MM.1S (cell line): ENCODE data around the gene DCD.
"Not testable (repeated sequence)": the region's sequence is repeated elsewhere in the genome, so short reads cannot be mapped to it uniquely, and the experiment has no call there.

Source experiments
- DNase-seq: peaks from one replicate; pipeline ENCODE4 v3.0.0-alpha.2; 2015
- H2AFZ ChIP-seq: fragments of 300-600 bp; sonication (generic); 2 replicates; pipeline ENCODE4 v1.6.0; 2016; ENCODE audit warnings: antibody characterized with exemption, low read length
- H3F3A ChIP-seq: fragments of 300-600 bp; sonication (generic); 2 replicates; pipeline ENCODE4 v1.6.1; 2016; ENCODE audit warnings: mild to moderate bottlenecking, antibody characterized with exemption, low read length, moderate library complexity, mixed read lengths; ENCODE audit not compliant: insufficient read depth
- H3K27ac ChIP-seq: fragments of 300-600 bp; sonication (generic); 2 replicates; pipeline ENCODE4 v1.5.1; 2016; ENCODE audit warnings: mild to moderate bottlenecking, low read length
- H3K27me3 ChIP-seq: fragments of 300-600 bp; sonication (generic); replicated peaks from 2 replicates; pipeline ENCODE4 v1.6.0; 2016; ENCODE audit warnings: low read length; ENCODE audit not compliant: insufficient read depth
- H3K36me3 ChIP-seq: fragments of 300-600 bp; sonication (generic); replicated peaks from 2 replicates; pipeline ENCODE4 v1.6.1; 2016; ENCODE audit warnings: mild to moderate bottlenecking, low read length, mixed read lengths; ENCODE audit not compliant: insufficient read depth
- H3K4me1 ChIP-seq: fragments of 300-600 bp; sonication (generic); 2 replicates; pipeline ENCODE4 v1.6.1; 2016; ENCODE audit warnings: low read length, mixed read lengths
- H3K4me2 ChIP-seq: fragments of 300-600 bp; sonication (generic); 2 replicates; pipeline ENCODE4 v1.6.0; 2016; ENCODE audit warnings: low read depth, low read length
- H3K4me3 ChIP-seq: fragments of 300-600 bp; sonication (generic); 2 replicates; pipeline ENCODE4 v1.5.1; 2016; ENCODE audit warnings: low read length, mixed read lengths
- H3K79me2 ChIP-seq: fragments of 300-600 bp; sonication (generic); 2 replicates; pipeline ENCODE4 v1.6.1; 2016; ENCODE audit warnings: mixed run types, low read length, mixed read lengths
- H3K9ac ChIP-seq: fragments of 300-600 bp; sonication (generic); 2 replicates; pipeline ENCODE4 v1.6.1; 2016; ENCODE audit warnings: low read length, mixed read lengths
- H3K9me2 ChIP-seq: fragments of 300-600 bp; sonication (generic); replicated peaks from 2 replicates; pipeline ENCODE4 v1.6.1; 2016; ENCODE audit warnings: mild to moderate bottlenecking, low read length, mixed read lengths; ENCODE audit not compliant: insufficient read depth
- H3K9me3 ChIP-seq: fragments of 300-600 bp; sonication (generic); replicated peaks from 2 replicates; pipeline ENCODE4 v1.6.1; 2016; ENCODE audit warnings: mild to moderate bottlenecking, low read length, mixed read lengths; ENCODE audit not compliant: insufficient read depth
- H4K20me1 ChIP-seq: fragments of 300-600 bp; sonication (generic); 2 replicates; pipeline ENCODE4 v1.6.1; 2016; ENCODE audit warnings: mild to moderate bottlenecking, low read length, moderate library complexity, mixed read lengths; ENCODE audit not compliant: insufficient read depth
- EZH2 ChIP-seq: fragments of 300-600 bp; sonication (generic); optimal IDR thresholded peaks from 2 replicates; pipeline ENCODE3; 2017; ENCODE audit warnings: low read depth, mild to moderate bottlenecking, antibody characterized with exemption, low read length, mixed read lengths
- EZH2phosphoT487 ChIP-seq: fragments of 300-600 bp; sonication (generic); IDR thresholded peaks from 2 replicates; pipeline ENCODE4 v1.6.1; 2018; ENCODE audit warnings: antibody characterized with exemption, low read length
- TF ChIP-seq, protein P1 (sequence below): fragments of 300-600 bp; sonication (generic); IDR thresholded peaks from 2 replicates; pipeline ENCODE4 v1.5.1; 2016; ENCODE audit warnings: antibody characterized with exemption, low read length, mixed read lengths

The DCD gene

GRCh38 chr12:54678131-54678530, 30.0 kb upstream of the DCD start:
- TF ChIP-seq, protein P1, sequence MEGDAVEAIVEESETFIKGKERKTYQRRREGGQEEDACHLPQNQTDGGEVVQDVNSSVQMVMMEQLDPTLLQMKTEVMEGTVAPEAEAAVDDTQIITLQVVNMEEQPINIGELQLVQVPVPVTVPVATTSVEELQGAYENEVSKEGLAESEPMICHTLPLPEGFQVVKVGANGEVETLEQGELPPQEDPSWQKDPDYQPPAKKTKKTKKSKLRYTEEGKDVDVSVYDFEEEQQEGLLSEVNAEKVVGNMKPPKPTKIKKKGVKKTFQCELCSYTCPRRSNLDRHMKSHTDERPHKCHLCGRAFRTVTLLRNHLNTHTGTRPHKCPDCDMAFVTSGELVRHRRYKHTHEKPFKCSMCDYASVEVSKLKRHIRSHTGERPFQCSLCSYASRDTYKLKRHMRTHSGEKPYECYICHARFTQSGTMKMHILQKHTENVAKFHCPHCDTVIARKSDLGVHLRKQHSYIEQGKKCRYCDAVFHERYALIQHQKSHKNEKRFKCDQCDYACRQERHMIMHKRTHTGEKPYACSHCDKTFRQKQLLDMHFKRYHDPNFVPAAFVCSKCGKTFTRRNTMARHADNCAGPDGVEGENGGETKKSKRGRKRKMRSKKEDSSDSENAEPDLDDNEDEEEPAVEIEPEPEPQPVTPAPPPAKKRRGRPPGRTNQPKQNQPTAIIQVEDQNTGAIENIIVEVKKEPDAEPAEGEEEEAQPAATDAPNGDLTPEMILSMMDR = no peak
- TF ChIP-seq EZH2phosphoT487 (no peak), EZH2 (no peak)
- Histone ChIP-seq H3K4me1 (peaks cover 12% of the 10 kb centered on the region), H4K20me1 (no peaks in the 10 kb centered on the region), H3K9me2 (no peaks in the 10 kb centered on the region), H3K9ac (no peak overlapping the region), H3K4me2 (no peak overlapping the region), H3K9me3 (no peaks in the 10 kb centered on the region), H3K36me3 (no peaks in the 10 kb centered on the region), H2AFZ (no peak overlapping the region), H3K4me3 (no peak overlapping the region), H3K27ac (no peak overlapping the region), H3K79me2 (no peaks in the 10 kb centered on the region), H3K27me3 (no peaks in the 10 kb centered on the region), H3F3A (no peaks in the 10 kb centered on the region)
- no peak for DNase-seq

DNA sequence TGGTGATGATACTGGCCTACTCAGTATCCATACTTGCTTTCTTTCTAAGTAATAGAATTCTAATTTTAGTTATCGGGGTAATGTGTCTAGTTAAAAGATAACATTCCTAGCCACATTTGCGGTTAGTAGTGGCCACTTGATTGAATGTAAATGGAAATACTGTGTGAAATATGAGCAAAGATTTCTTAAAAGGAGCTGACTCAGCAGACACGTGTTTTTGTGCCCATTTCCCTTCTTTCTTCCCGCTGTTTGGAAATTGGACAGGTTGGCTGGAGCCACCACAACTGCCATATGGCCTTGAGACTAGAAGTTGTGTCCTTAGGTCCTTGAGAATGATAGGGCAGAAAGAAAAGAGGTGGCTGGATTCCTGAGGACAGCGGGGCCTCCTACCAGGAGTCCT, 19.8 kb upstream of the DCD start:
- no peaks in the 10 kb centered on the region for H3F3A ChIP-seq
- no peak overlapping the region for H3K9ac ChIP-seq
- H2AFZ ChIP-seq = no peak overlapping the region
- no peak overlapping the region for H3K27ac ChIP-seq
- no peaks in the 10 kb centered on the region for H3K9me3 ChIP-seq
- H4K20me1 ChIP-seq = no peaks in the 10 kb centered on the region
- H3K4me1 ChIP-seq = no peaks in the 10 kb centered on the region
- no peak for DNase-seq
- TF ChIP-seq EZH2phosphoT487 = no peak
- TF ChIP-seq EZH2 = no peak
- TF ChIP-seq, protein P1 = no peak
- no peaks in the 10 kb centered on the region for H3K27me3 ChIP-seq
- no peaks in the 10 kb centered on the region for H3K36me3 ChIP-seq
- no peaks in the 10 kb centered on the region for H3K9me2 ChIP-seq
- no peak overlapping the region for H3K4me2 ChIP-seq
- H3K4me3 ChIP-seq = no peak overlapping the region
- H3K79me2 ChIP-seq = no peaks in the 10 kb centered on the region

- no peaks in the 10 kb centered on the region for H3K79me2 ChIP-seq
- H3K36me3 ChIP-seq = no peaks in the 10 kb centered on the region
- H3K9me2 ChIP-seq = no peaks in the 10 kb centered on the region
- H3K27ac ChIP-seq = no peak overlapping the region
- no peaks in the 10 kb centered on the region for H3K27me3 ChIP-seq
- DNase-seq = no peak
- H3K4me1 ChIP-seq = no peaks in the 10 kb centered on the region
- H2AFZ ChIP-seq = no peak overlapping the region
- H3K4me3 ChIP-seq = no peak overlapping the region
- TF ChIP-seq EZH2 (no peak), EZH2phosphoT487 (no peak)
- TF ChIP-seq, protein P1 = no peak
- no peak overlapping the region for H3K9ac ChIP-seq
- no peak overlapping the region for H3K4me2 ChIP-seq
- no peaks in the 10 kb centered on the region for H3F3A ChIP-seq
- no peaks in the 10 kb centered on the region for H4K20me1 ChIP-seq
- no peaks in the 10 kb centered on the region for H3K9me3 ChIP-seq
Observed at GRCh38 chr12:54666008-54666407, 17.8 kb upstream of the DCD start.

GRCh38 chr12:54665022-54665635, 17.0 kb upstream of the DCD start:
- H4K20me1 ChIP-seq, H3F3A ChIP-seq, DNase-seq, H3K9me2 ChIP-seq, H3K9ac ChIP-seq, H3K4me2 ChIP-seq, H3K36me3 ChIP-seq, H3K4me1 ChIP-seq, H3K27ac ChIP-seq, H3K79me2 ChIP-seq, H3K9me3 ChIP-seq, H3K27me3 ChIP-seq, H2AFZ ChIP-seq, H3K4me3 ChIP-seq: not testable (repeated sequence)
